Cortex of kidney (tissue), 1 donor: ENCODE measurements around the gene MARK3.

Source experiments
- DNase-seq: peaks from one replicate; lab custom pipeline; 2025; lab: John Stamatoyannopoulos, UW

MARK3 gene

DNA sequence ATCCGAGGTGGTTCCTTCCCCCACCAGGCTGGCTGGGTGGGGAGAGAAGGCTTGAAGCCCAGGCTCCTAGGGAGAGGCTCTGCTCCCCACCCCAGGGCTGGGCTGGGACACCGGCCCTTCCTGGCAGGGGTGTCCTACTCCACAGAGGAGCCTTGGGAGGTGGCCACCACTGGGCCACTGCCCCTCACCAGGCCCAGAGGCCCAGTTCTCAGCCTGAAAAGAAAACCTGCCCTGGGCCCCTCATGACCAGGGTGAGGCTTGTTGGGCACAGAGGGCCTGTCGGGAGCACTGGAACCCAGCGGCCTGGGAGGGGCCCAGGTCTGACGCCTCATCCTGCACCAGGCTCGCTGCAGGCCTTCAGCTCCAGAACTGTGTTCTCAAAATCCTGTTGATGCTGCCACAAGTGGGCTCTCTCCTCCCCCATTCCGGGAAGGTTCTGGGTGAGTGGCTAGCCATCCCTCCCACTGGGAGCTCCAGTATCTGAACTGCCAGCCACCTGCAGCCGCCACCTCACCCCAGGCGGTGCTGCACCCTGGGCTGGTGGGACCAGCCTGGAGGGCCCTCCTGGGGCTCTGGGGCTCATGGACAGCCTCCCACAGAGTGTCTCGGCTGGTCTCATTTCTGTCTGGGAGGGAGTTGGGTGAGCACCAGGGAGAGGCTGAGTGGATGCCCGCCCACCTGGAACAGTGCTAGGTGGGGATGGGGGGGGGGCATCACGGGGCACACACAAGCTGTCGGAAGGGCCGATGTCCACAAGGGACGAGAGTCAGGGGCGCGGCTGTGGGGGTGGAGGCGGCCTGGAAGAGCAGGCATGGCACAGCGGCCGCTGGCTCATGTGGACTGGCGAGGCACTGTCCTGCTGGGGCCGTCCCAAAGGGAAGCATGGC is 165.5 kb downstream of the MARK3 start:
- no peak for DNase-seq

GRCh38 chr14:103551338-103551762 is 166.1 kb downstream of the MARK3 start:
- DNase-seq = no peak

DNA sequence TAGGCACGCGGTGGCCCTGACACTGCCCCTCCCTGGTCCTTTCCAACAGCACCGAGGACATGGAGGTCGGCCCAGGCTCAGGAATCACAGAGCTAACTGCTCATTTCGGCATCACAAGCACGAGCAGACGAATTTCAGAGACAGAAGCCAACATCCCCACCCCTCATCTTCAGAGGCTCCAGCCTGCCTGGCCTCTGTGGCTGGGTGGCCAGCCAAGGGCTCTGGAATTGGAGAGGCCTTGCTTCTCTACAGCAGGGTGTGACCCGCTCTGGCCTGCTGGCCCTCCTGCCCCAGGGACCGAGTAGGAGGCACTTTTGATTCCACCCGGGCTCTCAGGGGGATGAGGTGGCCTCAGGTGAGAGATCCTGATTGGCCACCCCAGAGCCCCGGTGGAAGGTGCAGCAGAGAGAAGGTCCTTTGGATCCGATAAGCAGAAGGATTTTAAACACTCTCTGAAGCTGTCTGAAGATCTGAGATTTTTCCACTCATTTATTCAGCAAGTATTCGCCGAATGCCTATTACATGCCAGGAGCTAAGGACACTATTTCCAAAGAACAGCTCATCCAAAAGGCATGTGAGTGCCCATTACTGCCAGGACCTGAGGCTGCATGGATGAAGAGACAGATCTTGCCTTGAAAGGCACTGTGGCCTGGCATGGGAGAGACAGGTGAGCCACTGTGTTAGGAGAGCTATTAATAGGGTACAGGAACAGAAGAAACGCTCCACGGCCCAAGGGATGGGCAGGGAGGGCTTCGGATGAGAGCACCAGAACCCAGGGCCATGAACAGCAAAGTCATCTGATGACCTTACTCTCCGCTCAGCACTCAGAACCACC is 167.0 kb downstream of the MARK3 start:
- DNase-seq = no peak

DNA sequence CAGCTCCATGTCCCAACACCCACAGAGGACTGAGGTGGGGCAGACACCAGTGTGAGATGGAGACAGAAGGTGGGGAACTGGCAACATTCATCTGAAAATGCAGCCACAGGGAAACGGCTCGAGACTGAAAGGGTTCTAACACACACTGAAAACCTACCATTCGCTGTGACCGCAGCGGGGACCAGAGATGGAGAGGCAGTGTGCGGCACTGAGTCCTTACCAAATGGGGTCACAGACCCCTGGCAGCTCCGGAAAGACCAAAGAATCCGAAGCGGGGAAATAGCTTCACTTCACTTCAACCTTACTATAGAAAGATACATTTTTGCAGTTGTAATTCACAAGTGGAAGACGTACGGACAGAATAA is 167.6 kb downstream of the MARK3 start:
- DNase-seq = no peak
